PC-9 (cell line): Measurements from ENCODE around the gene CFAP119. TPM values are rescaled to one million over a fixed set of nuclear protein-coding genes. Genes with fewer than 3 reads are reported as not detected.

Experiments
- BruUV-seq: library from RNA; stranded (reverse); fragments of 400-500 nt; replicated peaks from 2 replicates; lab custom pipeline; 2021; lab: Mats Ljungman, UMichigan
- CTCF ChIA-PET: fragments of 300-600 bp; sonication (Branson Sonifier 250); formaldehyde crosslinking; loops from one replicate; lab custom pipeline; 2022; ENCODE audit warnings: antibody characterized with exemption; lab: Charles Lee
- POLR2A ChIA-PET: fragments of 300-600 bp; sonication (Branson Sonifier 250); formaldehyde crosslinking; loops from one replicate; lab custom pipeline; 2022; ENCODE audit warnings: antibody characterized with exemption; ENCODE audit not compliant: unreplicated experiment; lab: Charles Lee
- DNase-seq, 2 experiments: peaks; one replicate each; pipeline versions ENCODE4 v3.0.0 to v3.0.0-alpha.2; 2015 to 2022; ENCODE audit warnings: mixed read lengths in 1 of 2
- H2AFZ ChIP-seq: fragments of 200-600 bp; sonication (generic); 2 replicates; pipeline ENCODE4 v1.8.1; 2017; ENCODE audit warnings: antibody characterized with exemption
- H3F3A ChIP-seq: fragments of 200-600 bp; sonication (generic); 2 replicates; pipeline ENCODE4 v1.8.1; 2017; ENCODE audit warnings: antibody characterized with exemption, mild to moderate bottlenecking, low read depth; ENCODE audit not compliant: insufficient read depth
- H3K27ac ChIP-seq: fragments of 200-600 bp; sonication (generic); 2 replicates; pipeline ENCODE4 v1.6.1; 2016; ENCODE audit warnings: mixed run types
- H3K27me3 ChIP-seq: fragments of 200-600 bp; sonication (generic); 2 replicates; pipeline ENCODE4 v1.6.1; 2016; ENCODE audit warnings: low read depth, mixed run types; ENCODE audit not compliant: insufficient read depth
- H3K36me3 ChIP-seq: fragments of 200-600 bp; sonication (generic); 2 replicates; pipeline ENCODE4 v1.6.1; 2016; ENCODE audit warnings: low read depth, mixed run types
- H3K4me1 ChIP-seq: fragments of 200-600 bp; sonication (generic); replicated peaks from 2 replicates; pipeline ENCODE4 v1.6.1; 2016; ENCODE audit warnings: mixed run types; ENCODE audit not compliant: insufficient read depth
- H3K4me2 ChIP-seq: fragments of 200-600 bp; sonication (generic); 2 replicates; pipeline ENCODE4 v1.6.1; 2017; ENCODE audit warnings: mixed run types
- H3K4me3 ChIP-seq: fragments of 200-600 bp; sonication (generic); 2 replicates; pipeline ENCODE4 v1.6.1; 2016; ENCODE audit warnings: mixed run types
- H3K79me2 ChIP-seq: fragments of 200-600 bp; sonication (generic); 2 replicates; pipeline ENCODE4 v1.6.1; 2017; ENCODE audit warnings: low read depth, mixed run types
- H3K9me2 ChIP-seq: fragments of 200-600 bp; sonication (generic); 2 replicates; pipeline ENCODE4 v1.8.1; 2017; ENCODE audit warnings: mild to moderate bottlenecking; ENCODE audit not compliant: insufficient read depth
- H3K9me3 ChIP-seq: fragments of 200-600 bp; sonication (generic); 2 replicates; pipeline ENCODE4 v1.8.1; 2016; ENCODE audit warnings: low read depth; ENCODE audit not compliant: insufficient read depth
- H4K20me1 ChIP-seq: fragments of 200-600 bp; sonication (generic); 2 replicates; pipeline ENCODE4 v1.8.1; 2017; ENCODE audit not compliant: insufficient read depth
- EZH2 ChIP-seq: fragments of 200-600 bp; sonication (generic); IDR thresholded peaks from 2 replicates; pipeline ENCODE4 v1.8.0; 2017; ENCODE audit warnings: antibody characterized with exemption, low read depth
- intact Hi-C: fragments of 100-400 bp; cut with micrococcal nuclease; formaldehyde crosslinking; loops from one replicate; pipeline ENCODE4 v1.10.0; 2022; ENCODE audit not compliant: unreplicated experiment
- total RNA-seq: library from RNA; stranded (reverse); gene quantifications from 2 replicates; pipeline ENCODE4 v1.2.3, GENCODE V29; 2021
- TF ChIP-seq, protein P1 (sequence below): fragments of 200-600 bp; sonication (generic); conservative IDR thresholded peaks from 2 replicates; pipeline ENCODE4 v1.6.1; 2017; ENCODE audit warnings: mixed run types, antibody characterized with exemption, mild to moderate bottlenecking, moderate library complexity

The CFAP119 gene
- total RNA-seq, 1 experiment from 2014 or later, result 19.9 TPM

DNA sequence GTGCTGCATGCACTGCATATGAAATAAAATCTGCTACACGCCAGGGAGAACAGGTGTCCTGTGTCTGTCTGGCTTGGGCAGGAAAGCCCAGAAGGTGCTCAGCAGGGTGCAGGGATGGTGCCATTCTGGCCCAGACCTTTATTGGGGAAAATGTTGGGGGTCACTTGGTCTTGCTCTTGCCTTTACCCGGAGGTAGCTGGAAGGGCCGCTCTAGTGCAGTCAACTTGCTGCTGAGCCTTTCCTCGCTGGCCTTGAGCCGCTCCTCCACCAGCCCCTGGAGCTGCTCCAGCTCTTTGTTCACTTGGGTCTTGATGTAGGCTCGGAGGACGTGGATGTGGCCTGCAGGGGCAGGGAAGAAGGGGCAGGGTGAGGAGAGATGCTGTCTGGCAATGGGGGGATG lies 4.5 kb downstream of the CFAP119 start:
- DNase-seq, result no peak
- peaks cover 10% of the 10 kb centered on the region for H3K79me2 ChIP-seq
- no TSS peak for BruUV-seq
- peaks cover 11% of the 10 kb centered on the region for H3K4me1 ChIP-seq
- peaks cover 29% of the 10 kb centered on the region; the same call in 1 of the 2 replicates for H3F3A ChIP-seq
- H3K27ac ChIP-seq, result no peak overlapping the region
- TF ChIP-seq, protein P1, sequence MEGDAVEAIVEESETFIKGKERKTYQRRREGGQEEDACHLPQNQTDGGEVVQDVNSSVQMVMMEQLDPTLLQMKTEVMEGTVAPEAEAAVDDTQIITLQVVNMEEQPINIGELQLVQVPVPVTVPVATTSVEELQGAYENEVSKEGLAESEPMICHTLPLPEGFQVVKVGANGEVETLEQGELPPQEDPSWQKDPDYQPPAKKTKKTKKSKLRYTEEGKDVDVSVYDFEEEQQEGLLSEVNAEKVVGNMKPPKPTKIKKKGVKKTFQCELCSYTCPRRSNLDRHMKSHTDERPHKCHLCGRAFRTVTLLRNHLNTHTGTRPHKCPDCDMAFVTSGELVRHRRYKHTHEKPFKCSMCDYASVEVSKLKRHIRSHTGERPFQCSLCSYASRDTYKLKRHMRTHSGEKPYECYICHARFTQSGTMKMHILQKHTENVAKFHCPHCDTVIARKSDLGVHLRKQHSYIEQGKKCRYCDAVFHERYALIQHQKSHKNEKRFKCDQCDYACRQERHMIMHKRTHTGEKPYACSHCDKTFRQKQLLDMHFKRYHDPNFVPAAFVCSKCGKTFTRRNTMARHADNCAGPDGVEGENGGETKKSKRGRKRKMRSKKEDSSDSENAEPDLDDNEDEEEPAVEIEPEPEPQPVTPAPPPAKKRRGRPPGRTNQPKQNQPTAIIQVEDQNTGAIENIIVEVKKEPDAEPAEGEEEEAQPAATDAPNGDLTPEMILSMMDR, result no peak
- TF ChIP-seq EZH2, result no peak
- POLR2A ChIA-PET, result interaction anchor here (0.7 kb wide), 2 partner anchors 163 to 264 kb away, joined by 8 to 36 read pairs; no protein-coding TSS in a partner anchor
- H3K4me3 ChIP-seq, result no peak overlapping the region
- no peaks in the 10 kb centered on the region for H4K20me1 ChIP-seq
- CTCF ChIA-PET, result interaction anchor here (0.7 kb wide), 1 partner anchor 190 kb away, joined by 3 read pairs; no protein-coding TSS in a partner anchor
- H2AFZ ChIP-seq, result no peak overlapping the region
- no peaks in the 10 kb centered on the region for H3K36me3 ChIP-seq
- no peaks in the 10 kb centered on the region for H3K27me3 ChIP-seq
- H3K9me2 ChIP-seq, result no peaks in the 10 kb centered on the region
- no peak overlapping the region for H3K4me2 ChIP-seq
- intact Hi-C loops, result no loop called here
- no peaks in the 10 kb centered on the region for H3K9me3 ChIP-seq

DNA sequence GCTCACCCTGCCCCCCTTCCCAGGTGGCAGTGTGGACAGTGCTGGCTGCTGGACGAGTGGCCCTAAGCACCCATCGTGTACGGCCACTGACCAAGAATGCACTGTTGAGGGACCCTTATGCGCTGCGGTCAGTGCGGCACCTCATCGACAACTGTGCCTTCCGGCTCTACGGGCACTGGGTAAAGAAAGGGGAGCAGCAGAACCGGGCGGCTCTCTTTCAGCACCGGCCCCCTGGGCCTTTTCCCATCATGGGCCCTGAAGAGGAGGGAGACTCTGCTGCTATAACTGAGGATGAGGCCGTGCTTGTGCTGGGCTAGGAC lies 5.1 kb downstream of the CFAP119 start:
- Histone ChIP-seq H3F3A (peaks cover 29% of the 10 kb centered on the region; the same call in 1 of the 2 replicates), H3K36me3 (no peaks in the 10 kb centered on the region), H4K20me1 (no peaks in the 10 kb centered on the region), H2AFZ (no peak overlapping the region), H3K4me2 (no peak overlapping the region), H3K27ac (no peak overlapping the region), H3K27me3 (no peaks in the 10 kb centered on the region), H3K4me3 (no peak overlapping the region), H3K79me2 (peaks cover 9% of the 10 kb centered on the region), H3K9me2 (no peaks in the 10 kb centered on the region), H3K4me1 (peaks cover 11% of the 10 kb centered on the region), H3K9me3 (no peaks in the 10 kb centered on the region)
- POLR2A ChIA-PET, result no interaction called here
- no peak for TF ChIP-seq EZH2
- TF ChIP-seq, protein P1, result no peak
- no peak for DNase-seq
- intact Hi-C loops, result no loop called here
- CTCF ChIA-PET, result no interaction called here
- no TSS peak for BruUV-seq

DNA sequence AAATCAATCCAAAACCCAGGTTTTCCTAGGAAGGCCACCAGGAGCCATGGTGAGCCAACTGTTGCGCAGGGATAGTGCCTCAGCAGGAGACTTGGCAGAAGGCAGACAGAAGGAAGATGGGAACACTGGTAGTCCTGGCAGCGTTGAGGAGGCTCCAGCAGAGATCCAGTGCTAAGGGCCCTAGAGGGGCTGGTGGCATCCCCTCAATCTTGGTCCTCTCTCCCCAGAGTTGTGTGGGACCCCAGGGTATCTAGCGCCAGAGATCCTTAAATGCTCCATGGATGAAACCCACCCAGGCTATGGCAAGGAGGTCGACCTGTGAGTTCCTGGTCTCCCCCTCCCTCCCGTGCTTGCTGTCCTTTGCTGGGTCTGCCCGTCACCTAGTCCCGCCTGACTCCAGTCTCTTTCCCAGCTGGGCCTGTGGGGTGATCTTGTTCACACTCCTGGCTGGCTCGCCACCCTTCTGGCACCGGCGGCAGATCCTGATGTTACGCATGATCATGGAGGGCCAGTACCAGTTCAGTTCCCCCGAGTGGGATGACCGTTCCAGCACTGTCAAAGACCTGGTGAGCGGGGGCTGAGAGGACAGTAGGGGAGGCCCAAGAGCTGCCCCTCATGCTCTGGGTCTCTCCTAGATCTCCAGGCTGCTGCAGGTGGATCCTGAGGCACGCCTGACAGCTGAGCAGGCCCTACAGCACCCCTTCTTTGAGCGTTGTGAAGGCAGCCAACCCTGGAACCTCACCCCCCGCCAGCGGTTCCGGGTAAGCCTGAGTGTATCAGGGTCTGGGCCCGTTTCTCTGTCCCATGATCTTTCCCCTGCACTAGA lies 5.7 kb downstream of the CFAP119 start:
- no peaks in the 10 kb centered on the region for H4K20me1 ChIP-seq
- H3K79me2 ChIP-seq, result peaks cover 9% of the 10 kb centered on the region
- H2AFZ ChIP-seq, result no peak overlapping the region
- no peak overlapping the region for H3K4me2 ChIP-seq
- peaks cover 24% of the 10 kb centered on the region; the same call in 1 of the 2 replicates for H3F3A ChIP-seq
- no peaks in the 10 kb centered on the region for H3K9me2 ChIP-seq
- BruUV-seq, result no TSS peak
- POLR2A ChIA-PET, result no interaction called here
- no peak overlapping the region for H3K27ac ChIP-seq
- peaks cover 11% of the 10 kb centered on the region for H3K4me1 ChIP-seq
- DNase-seq, result no peak
- H3K36me3 ChIP-seq, result peaks cover 4% of the 10 kb centered on the region; the same call in 1 of the 2 replicates
- TF ChIP-seq EZH2, result no peak
- TF ChIP-seq, protein P1, result no peak
- no peaks in the 10 kb centered on the region for H3K27me3 ChIP-seq
- H3K9me3 ChIP-seq, result no peaks in the 10 kb centered on the region
- no peak overlapping the region for H3K4me3 ChIP-seq
- intact Hi-C loops, result no loop called here
- CTCF ChIA-PET, result no interaction called here
